ENCODE results near the gene SLC25A23.

The SLC25A23 gene

GRCh38 chr19:6392221-6393073, 67.1 kb downstream of the SLC25A23 start:
- no peak for TF ChIP-seq CTCF (IDR thresholded peaks at IDR 0.05; ENCODE audit: extremely low read depth, insufficient read depth, missing control alignments)
- in situ Hi-C loops (cut with MboI; ENCODE audit: low pct_unique_long_range_greater_than_20kb, low sequenced_read_pairs, unreplicated experiment): no loop called here
- peak; percentile 31 for DNase-seq (ENCODE audit: low spot score)
